ENCODE data around the gene SLIT3.

SLIT3 gene

DNA sequence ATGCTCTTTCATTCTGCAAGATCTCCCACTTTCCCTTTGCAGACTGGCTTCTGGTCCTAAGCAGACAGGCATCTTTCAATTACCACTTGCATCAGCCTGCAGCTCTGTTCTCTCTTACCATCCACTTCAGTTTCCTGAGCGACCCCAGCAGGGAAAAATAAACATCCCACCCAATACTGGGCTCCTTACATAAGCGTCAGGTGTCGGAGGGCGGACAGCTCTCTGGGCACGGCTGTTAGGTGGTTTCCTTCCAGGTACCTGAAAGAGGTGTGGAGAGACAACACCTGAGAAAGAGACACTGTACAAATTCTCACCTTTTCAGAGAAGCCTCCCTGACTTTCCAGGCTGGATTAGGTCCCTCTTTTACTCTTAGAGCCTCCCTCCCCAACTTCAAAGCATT, 576.7 kb downstream of the SLIT3 start:
- TF ChIP-seq, protein P1, sequence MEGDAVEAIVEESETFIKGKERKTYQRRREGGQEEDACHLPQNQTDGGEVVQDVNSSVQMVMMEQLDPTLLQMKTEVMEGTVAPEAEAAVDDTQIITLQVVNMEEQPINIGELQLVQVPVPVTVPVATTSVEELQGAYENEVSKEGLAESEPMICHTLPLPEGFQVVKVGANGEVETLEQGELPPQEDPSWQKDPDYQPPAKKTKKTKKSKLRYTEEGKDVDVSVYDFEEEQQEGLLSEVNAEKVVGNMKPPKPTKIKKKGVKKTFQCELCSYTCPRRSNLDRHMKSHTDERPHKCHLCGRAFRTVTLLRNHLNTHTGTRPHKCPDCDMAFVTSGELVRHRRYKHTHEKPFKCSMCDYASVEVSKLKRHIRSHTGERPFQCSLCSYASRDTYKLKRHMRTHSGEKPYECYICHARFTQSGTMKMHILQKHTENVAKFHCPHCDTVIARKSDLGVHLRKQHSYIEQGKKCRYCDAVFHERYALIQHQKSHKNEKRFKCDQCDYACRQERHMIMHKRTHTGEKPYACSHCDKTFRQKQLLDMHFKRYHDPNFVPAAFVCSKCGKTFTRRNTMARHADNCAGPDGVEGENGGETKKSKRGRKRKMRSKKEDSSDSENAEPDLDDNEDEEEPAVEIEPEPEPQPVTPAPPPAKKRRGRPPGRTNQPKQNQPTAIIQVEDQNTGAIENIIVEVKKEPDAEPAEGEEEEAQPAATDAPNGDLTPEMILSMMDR (IDR thresholded peaks at IDR 0.05; ENCODE audit: insufficient read depth, missing control alignments), result no peak
- DNase-seq (ENCODE audit: insufficient read length, low spot score) (no peak), FAIRE-seq (no peak)

DNA sequence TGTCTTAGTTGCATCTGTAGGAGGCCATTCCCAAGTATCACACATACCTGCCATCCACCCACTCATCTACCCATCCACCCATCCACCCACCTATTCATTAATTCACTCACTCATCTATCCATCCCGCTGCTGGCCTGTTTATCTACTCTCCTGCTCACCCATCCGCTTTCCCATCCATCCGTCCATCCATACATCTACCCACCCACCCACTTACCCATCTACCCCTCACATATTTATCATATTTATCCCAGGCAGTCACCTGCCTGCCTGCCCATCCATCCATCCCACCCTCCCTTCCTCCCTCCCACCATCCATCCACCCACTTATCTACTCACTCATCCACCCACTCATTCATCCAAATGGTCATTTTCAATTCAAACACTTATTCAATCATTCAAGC, 577.9 kb downstream of the SLIT3 start:
- DNase-seq (ENCODE audit: insufficient read length, low spot score) (no peak), FAIRE-seq (no peak)
- TF ChIP-seq, protein P1 (IDR thresholded peaks at IDR 0.05; ENCODE audit: insufficient read depth, missing control alignments), result no peak

DNA sequence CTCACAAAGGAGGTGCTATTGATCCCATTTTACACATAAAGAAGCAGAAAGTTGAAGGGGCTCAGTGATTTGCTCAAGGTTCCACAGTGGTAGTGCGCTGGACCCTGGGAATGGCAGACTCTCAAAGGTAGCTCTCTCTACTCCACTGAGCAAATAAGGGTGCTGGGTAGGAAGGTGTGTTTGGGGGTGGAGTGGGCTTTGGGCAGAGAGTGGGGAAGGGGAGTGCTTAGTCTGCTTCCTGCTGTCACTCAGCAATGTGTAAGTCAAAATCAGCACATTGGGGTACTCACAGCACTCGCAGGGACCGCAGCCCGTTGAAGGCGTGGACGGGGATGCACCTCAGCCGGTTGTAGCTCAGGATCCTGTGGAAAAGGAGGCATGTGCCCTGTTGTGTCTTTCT, 579.0 kb downstream of the SLIT3 start:
- FAIRE-seq, result no peak

DNA sequence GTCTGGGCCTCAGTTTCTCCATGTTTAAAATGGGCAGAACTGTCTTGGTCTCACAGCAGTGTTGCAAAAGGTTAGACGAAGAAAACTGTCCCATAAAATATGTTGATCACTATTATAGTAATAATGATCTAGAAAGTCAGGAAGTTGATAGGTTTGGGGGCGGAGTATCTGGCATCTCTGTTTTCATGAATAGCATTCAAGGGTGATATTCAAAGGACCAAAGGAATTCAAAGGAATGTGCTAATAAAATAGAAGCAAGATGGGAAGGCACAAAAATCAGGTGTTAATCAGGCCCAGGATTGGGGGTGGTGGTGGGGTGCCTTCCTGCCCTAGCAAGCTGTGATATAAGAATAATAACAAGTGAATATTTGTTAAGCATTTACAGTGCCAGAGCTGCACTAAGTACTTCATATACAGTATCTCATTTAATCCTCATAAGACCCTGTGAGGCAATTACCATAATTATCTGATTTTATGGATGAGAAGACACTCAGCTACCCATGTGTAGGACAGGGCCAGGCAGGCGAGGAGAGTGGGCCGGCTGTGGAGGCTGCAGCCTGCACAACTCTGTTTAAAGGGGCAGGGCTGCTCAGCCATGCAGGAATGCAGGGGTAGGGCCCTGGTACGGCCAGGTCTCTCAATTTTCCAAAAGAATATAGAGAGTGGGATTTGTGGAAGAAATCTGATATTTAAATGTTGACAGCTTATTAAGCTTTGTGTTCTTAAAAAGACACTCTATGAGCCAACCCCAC, 579.8 kb downstream of the SLIT3 start:
- DNase-seq (ENCODE audit: insufficient read length, low spot score) (no peak), FAIRE-seq (no peak)
- TF ChIP-seq, protein P1 (IDR thresholded peaks at IDR 0.05; ENCODE audit: insufficient read depth, missing control alignments), result no peak

More for the DNA sequence above, 579.0 kb downstream of the SLIT3 start:
- no peak for DNase-seq (ENCODE audit: insufficient read length, low spot score)
- TF ChIP-seq, protein P1 (IDR thresholded peaks at IDR 0.05; ENCODE audit: insufficient read depth, missing control alignments), result no peak

DNA sequence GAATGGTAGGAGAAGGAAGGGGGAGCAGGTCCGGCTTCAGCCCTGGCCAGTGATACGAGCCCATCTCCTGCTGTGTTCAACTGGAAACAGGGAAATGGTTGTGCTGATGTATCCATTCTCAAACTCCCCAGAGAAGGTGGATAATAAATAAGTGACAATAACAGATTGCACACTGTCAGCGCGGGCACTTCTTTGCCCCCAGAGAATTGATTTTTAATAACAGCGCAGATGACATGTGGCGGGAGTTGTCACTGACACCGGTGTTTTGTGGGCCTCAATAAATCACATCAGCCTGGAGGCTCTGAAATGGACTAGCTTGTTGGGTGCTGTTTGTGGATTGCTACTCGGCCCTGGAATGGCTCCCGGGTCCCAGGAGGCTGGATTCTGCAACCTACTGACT, 580.4 kb downstream of the SLIT3 start:
- FAIRE-seq (no peak), DNase-seq (ENCODE audit: insufficient read length, low spot score) (no peak)
- TF ChIP-seq, protein P1 (IDR thresholded peaks at IDR 0.05; ENCODE audit: insufficient read depth, missing control alignments), result no peak

DNA sequence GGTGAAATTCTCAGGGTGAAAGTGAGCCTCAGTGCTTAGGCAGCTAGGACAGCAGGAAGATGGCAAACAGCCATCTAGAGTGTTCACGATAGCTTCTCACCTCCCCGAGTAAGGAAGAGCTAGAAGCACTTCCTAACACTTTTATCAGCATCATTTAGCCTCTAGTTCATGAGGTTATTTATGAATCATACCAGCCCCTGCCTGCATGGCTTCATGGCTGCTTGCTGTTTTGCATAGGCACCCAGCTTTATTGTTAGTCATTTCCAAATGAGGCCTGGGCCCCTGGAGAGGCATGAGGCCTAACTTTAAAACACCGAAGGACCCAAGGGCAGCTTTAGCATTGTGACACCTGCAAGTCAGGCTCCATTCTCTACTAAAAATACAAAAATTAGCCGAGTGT, 586.9 kb downstream of the SLIT3 start:
- no peak for DNase-seq (ENCODE audit: insufficient read length, low spot score)
- TF ChIP-seq, protein P1 (IDR thresholded peaks at IDR 0.05; ENCODE audit: insufficient read depth, missing control alignments), result no peak

DNA sequence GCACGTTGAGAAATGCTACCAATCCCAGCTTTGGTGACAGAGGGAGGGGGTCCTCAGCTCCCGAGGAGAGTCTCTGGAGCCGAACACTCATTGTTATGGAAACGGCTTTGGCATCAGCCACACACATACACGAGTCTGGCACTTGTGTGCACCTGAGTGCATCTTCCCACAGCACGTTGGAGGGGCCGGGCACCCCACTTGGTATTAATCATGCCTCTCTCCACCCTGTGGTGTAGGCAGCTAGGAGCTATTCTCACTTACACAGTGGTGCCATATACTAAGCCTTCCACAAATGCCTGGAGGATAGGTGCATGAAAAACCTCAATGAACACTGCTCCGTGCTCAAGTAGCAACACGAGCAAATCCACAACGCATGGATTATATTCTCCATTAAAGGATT, 587.9 kb downstream of the SLIT3 start:
- no peak for DNase-seq (ENCODE audit: insufficient read length, low spot score)
- no peak for FAIRE-seq
- TF ChIP-seq, protein P1 (IDR thresholded peaks at IDR 0.05; ENCODE audit: insufficient read depth, missing control alignments), result no peak

More for the DNA sequence above, 586.9 kb downstream of the SLIT3 start:
- no peak for FAIRE-seq

Measured in D721Med (cell line).